ENCODE data around the gene KLHL25. TPM values are rescaled to one million over a fixed set of nuclear protein-coding genes. Genes with fewer than 3 reads are reported as not detected.

Gene KLHL25
- total and polyA plus RNA-seq, 2 of the 13 experiments (the other 11 are each of a cell fraction or from before 2014, with no cell fraction given) = 3.7 to 8.2 TPM

GRCh38 chr15:85794598-85795336 is at the start of gene KLHL25 (continued):
- TF ChIP-seq PATZ1 (CRISPR knock-in tag; IDR thresholded peaks at IDR 0.05) (peak; percentile 78), NR0B2 (CRISPR knock-in tag; IDR thresholded peaks at IDR 0.05) (0 out of 2 replicates have a peak, but pooled peaks have one; percentile 12), HES4 (CRISPR knock-in tag; IDR thresholded peaks at IDR 0.05; ENCODE audit: borderline replicate concordance) (peak; percentile 23), ZNF766 (CRISPR knock-in tag; IDR thresholded peaks at IDR 0.05; ENCODE audit: borderline replicate concordance) (no peak), E2F5 (CRISPR knock-in tag; conservative IDR thresholded peaks at IDR 0.05) (0 out of 2 replicates have a peak, but pooled peaks have one; percentile 44), KLF11 (CRISPR knock-in tag; IDR thresholded peaks at IDR 0.05) (no peak), GATA4 (IDR thresholded peaks at IDR 0.05; ENCODE audit: borderline replicate concordance, low read depth) (no peak), ZSCAN20 (CRISPR knock-in tag; IDR thresholded peaks at IDR 0.05; ENCODE audit: borderline replicate concordance) (0 out of 2 replicates have a peak, but pooled peaks have one; percentile 34), ZNF605 (CRISPR knock-in tag; IDR thresholded peaks at IDR 0.05) (no peak), E2F2 (CRISPR knock-in tag; IDR thresholded peaks at IDR 0.05; ENCODE audit: borderline replicate concordance) (no peak), ZNF746 (CRISPR knock-in tag; IDR thresholded peaks at IDR 0.05) (no peak), DR1 (CRISPR knock-in tag; IDR thresholded peaks at IDR 0.05) (peak; percentile 64; the same call in 1 of the 2 replicates), ZBTB20 (CRISPR knock-in tag; IDR thresholded peaks at IDR 0.05; ENCODE audit: borderline replicate concordance, low read depth) (peak; percentile 34; the same call in 1 of the 2 replicates), BORCS8-MEF2B (CRISPR knock-in tag; IDR thresholded peaks at IDR 0.05) (0 out of 2 replicates have a peak, but pooled peaks have one; percentile 22), ZFY (CRISPR knock-in tag; IDR thresholded peaks at IDR 0.05) (peak; percentile 73), TFDP1 (CRISPR knock-in tag; IDR thresholded peaks at IDR 0.05; ENCODE audit: borderline replicate concordance) (peak; percentile 27; the same call in 1 of the 2 replicates), ZNF441 (CRISPR knock-in tag; IDR thresholded peaks at IDR 0.05; ENCODE audit: borderline replicate concordance) (peak; percentile 95), RCOR2 (CRISPR knock-in tag; IDR thresholded peaks at IDR 0.05) (0 out of 2 replicates have a peak, but pooled peaks have one; percentile 23), ZBTB7B (CRISPR knock-in tag; IDR thresholded peaks at IDR 0.05) (no peak), TAF1 (CRISPR knock-in tag; IDR thresholded peaks at IDR 0.05) (peak; percentile 70), ZFX (CRISPR knock-in tag; IDR thresholded peaks at IDR 0.05; ENCODE audit: low read depth) (peak; percentile 54; the same call in 1 of the 2 replicates), HNF4G (IDR thresholded peaks at IDR 0.05; ENCODE audit: borderline replicate concordance, low read depth, low read length) (peak; percentile 47; the same call in 1 of the 2 replicates), HNF4G (CRISPR knock-in tag; IDR thresholded peaks at IDR 0.05; ENCODE audit: borderline replicate concordance, low read depth) (no peak)

Measured in HepG2 (cell line).